Dedifferentiated amniotic fluid mesenchymal stem cell (primary cell): ENCODE data around the gene PHF23.
A peak's percentile ranks its signal among the peaks of the same experiment; 100 is the strongest.
"Not testable (repeated sequence)": the region's sequence is repeated elsewhere in the genome, so short reads cannot be mapped to it uniquely, and the experiment has no call there.

Experiments
- DNase-seq: peaks from one replicate; pipeline ENCODE4 v3.0.0-alpha.2; 2016; ENCODE audit errors: extremely low spot score

Gene PHF23

DNA sequence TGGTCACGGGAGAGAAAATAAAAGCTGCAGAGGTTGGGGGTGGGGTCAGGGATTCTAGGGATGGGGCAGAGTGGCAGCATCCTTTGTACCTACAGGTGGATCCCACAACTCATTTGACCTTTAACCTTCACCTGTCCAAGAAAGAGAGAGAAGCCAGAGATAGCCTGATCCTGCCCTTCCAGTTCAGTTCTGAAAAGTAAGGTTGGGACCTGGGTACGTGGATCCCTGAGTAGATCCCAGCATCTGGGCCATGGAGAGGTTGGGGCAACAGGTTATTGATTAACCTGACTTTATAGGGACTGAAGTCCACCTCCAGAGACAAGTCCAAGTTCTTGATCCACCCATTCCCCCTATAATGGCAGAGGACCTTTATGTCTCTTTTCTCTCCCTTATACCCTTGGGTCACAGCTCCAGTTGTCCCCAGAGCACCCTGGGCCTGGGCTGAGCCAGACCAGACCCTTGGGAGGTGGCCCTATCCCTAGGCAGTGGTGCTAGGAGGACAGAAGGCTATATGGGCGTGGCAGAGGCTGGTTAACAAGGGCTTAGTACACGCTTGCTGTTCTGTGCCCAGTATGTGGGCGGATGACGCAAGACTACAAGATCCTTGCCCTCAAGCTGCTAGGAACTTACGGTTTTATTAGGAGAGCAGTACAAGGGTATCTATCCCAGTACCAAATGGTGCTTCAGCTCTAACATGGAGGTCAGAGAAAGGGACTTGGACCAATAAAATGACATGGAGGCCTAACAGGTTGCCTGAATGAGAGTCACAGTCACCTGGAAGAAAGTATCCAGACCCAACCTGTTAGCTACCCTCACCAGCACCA lies 19.7 kb upstream of the PHF23 start:
- DNase-seq = no peak

GRCh38 chr17:7256766-7257456 lies 17.7 kb upstream of the PHF23 start:
- no peak for DNase-seq

- no peak for DNase-seq
These were observed 15.3 kb upstream of the PHF23 start for GRCh38 chr17:7254511-7254910.

DNA sequence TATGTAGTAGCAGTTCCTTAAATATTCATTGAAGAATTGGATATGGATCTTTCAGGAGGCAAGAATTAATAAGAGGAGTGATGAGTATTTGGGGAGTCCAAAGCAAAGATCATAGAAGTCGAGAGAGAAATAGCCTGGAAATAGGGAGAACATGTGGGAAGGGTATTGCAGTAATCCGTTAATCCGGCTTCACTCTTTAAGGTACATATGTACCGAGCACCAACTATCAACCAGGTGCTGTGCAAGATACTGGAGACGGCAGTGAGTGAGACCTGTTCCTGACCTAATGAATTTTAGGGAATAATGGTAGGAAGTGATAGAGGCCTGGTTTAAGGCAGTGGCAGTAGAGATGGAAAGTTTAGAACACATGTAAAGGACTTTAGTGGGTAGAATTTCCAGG lies 13.8 kb upstream of the PHF23 start:
- DNase-seq = no peak

DNA sequence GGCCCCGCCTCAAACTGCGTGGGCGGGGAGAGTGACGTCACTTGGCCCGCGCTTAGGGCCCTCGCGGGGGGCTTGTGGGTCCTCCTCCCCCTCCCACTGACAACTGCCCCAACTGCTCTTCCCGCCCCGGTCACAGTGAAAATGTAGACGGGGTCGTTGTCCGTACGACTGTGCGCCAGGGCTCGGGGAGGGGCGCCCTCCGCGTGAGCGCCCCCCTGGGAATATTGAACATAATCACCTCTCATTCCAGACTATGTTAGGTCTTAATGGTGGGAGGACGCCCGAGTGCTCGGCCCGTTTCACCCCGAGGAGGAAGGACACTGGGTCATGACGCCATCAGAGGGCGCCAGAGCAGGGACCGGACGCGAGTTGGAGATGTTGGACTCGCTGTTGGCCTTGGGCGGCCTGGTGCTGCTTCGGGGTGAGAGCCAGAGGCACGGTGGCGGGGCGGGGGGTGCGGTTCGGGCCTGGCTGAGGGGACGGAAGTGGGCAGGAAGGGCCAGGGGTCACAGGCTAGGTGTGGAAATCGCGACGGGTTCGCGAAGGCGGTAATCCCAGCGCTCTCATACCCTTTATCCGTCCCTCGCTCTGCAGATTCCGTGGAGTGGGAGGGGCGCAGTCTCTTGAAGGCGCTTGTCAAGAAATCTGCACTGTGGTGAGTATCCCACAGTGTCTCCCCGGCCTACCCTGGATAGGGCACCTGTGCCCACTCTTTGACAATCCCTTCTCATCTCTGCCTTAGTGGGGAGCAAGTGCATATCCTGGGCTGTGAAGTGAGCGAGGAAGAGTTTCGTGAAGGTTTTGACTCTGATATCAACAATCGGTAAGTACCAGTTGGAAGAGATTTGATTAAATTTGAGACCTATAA lies 13.2 kb upstream of the PHF23 start, which contains the start of gene ELP5:
TSS of gene ELP5 (plus strand) at position 40 of the 868 bp plus-strand sequence. CDS start at position 376, 336 bp downstream.
- peak; percentile 93 for DNase-seq

GRCh38 chr17:7251661-7252175 lies 12.5 kb upstream of the PHF23 start, which contains the start of gene CTDNEP1:
TSS of gene CTDNEP1 (minus strand) at chr17:7251734. CDS start at chr17:7251296, 438 bp downstream.
- DNase-seq = peak; percentile 100

GRCh38 chr17:7250695-7251627 lies 11.7 kb upstream of the PHF23 start:
- no peak for DNase-seq

GRCh38 chr17:7249830-7250229 lies 10.6 kb upstream of the PHF23 start:
- DNase-seq = no peak

GRCh38 chr17:7249214-7249613 lies 10.0 kb upstream of the PHF23 start:
- DNase-seq = no peak

DNA sequence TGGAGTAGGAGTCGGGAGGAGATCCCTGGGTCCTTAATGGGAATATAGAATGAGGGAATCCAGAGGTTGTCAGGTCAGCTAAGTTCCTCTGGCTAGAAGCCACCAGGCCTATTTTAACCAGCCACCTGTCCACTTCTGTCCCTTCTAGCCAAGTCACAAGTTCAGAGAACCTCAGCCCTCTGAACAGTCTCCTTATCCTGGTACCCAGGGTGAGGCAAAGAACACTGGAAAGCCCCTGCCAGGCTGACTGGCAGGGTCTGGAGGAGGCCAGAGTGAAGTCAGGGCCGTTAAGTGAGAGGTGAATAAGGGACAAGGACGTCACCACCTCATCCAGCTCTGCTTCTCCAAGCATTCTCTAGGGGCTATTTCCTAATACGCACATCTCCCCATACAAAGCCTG lies 9.5 kb upstream of the PHF23 start:
- no peak for DNase-seq

GRCh38 chr17:7246779-7247178 lies 7.5 kb upstream of the PHF23 start:
- DNase-seq = no peak

GRCh38 chr17:7243838-7244237 lies 4.6 kb upstream of the PHF23 start:
- not testable (repeated sequence) for DNase-seq

- no peak for DNase-seq
These were observed 4.1 kb upstream of the PHF23 start for GRCh38 chr17:7243453-7243729.

DNA sequence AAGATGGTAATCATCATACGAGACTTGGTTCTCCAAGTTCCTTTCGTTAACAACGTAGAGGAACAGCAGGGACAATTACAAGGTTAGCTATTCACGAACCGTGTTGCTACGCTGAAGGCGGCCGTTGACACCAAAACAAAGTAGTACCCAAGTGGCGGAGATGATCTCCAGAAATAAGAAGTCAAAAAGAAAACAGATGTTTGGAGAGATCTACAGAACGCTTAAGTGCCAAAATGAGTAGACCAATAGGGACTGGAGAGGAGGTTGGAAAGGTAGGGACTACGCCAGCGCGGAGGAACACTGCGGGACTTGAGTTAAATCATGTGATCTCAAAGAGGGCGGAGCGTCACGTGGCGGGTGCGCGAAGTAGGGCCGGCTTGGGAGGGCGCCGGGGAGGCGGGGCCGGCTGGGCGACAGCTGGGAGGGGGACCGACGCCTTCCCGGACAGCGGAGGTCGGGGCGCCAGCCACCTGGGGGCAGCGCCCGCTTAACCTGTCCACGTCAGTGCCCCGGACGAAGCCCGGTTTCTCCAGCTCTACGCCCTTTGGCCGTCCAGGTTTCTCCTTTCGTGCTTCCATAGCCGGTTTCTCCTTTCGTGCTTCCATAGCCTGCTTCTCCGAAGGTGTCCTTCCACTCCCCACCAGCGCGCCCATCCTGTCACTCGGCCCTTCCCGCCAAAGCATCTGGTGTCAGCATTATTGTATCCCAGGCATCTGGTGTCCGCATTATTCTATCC lies 3.6 kb upstream of the PHF23 start:
- DNase-seq = peak; percentile 96

- peak; percentile 86 for DNase-seq
These were observed 2.8 kb upstream of the PHF23 start, which contains the start of gene GABARAP for GRCh38 chr17:7241783-7242716. TSS of gene GABARAP (minus strand) at chr17:7242449. CDS start at chr17:7242330, 119 bp downstream.

- DNase-seq = no peak
These were observed 2.0 kb upstream of the PHF23 start for GRCh38 chr17:7241090-7241733.

- no peak for DNase-seq
These were observed 1.1 kb upstream of the PHF23 start for GRCh38 chr17:7240375-7240774.

DNA sequence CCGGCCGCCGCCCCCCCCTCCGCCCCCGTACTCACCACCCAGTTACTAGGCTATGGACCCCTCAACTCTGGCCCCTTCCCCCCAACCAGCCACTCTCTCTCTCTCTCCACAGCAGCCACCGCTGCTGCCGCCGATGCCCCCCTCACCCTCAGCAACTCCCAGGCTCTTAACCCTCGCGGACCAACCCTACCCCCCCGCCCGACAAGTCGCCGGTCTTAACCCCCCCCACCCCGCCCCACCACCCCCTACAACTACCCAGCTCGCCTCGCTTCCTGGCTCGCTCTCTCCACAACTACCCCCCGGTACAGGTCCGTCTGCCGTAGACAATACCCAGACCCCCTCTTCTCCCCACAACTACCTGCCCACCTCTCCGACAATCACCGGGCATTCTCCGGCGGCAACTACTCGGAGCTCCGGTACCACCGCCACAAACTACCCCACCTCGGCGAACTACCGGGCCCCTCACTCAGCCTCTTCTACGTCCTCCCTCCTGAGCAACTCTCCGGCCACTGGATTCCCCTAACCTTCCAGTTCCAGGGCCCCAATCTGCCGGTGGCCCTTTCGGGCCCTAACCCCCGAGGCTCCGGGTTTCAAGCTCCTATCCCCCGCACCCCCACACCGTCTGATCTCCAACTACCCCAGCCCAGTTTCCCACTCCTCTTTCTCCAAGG lies 702 bp downstream of the PHF23 start:
- no peak for DNase-seq
